VCaP (cell line): Measurements from ENCODE around the gene ITPR2.

ENCODE experiments used
- H3K27ac ChIP-seq: fragments of 450-650 bp; 2 replicates; pipeline ENCODE4 v1.5.1; 2017
- CTCF ChIP-seq: fragments of 450-650 bp; conservative IDR thresholded peaks from 2 replicates; pipeline ENCODE4 v1.5.1; 2017; ENCODE audit warnings: mild to moderate bottlenecking, moderate library complexity

ITPR2 gene

GRCh38 chr12:26818201-26818600 lies 14.8 kb downstream of the ITPR2 start:
- H3K27ac ChIP-seq = no peak overlapping the region
- TF ChIP-seq CTCF = no peak

DNA sequence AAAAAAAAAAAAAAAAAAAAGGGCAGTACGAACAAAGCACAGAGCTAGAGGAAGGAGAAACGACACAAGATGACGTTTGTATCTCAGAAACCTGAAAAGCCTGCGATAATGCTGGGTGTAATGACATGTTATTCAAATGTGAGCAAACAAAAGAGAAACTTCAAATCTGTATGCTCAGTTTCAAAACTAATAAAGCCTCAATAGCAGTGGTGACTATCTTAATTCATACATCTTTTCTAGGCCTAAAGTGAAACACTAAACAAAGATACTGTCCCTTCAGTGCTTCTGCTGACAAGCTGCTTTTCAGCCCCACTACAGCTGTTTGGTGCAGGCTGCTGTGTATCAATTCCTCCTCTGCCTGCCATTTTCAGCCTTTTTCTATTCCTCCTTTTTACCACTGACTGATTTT lies 15.8 kb downstream of the ITPR2 start:
- TF ChIP-seq CTCF = no peak
- no peak overlapping the region for H3K27ac ChIP-seq

DNA sequence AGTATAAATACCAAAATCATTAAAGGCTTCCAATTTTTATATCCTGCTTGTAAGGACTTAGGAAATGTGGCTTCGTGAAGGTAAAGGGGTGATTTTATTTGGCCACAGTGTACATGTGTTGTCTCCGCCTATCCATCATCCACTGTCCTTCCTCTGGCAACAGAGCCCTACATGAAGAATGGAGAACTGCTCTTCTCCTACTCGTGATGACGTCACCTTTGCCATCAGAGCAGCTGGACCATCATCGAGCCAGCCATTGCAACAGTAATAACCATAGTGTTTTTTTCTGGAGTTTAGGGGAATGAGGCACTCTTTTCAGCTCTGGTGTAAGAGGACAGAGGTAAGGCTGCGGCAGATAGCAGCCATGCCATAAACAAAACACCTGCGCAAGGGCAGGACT lies 19.2 kb downstream of the ITPR2 start:
- no peak for TF ChIP-seq CTCF
- H3K27ac ChIP-seq = no peak overlapping the region

GRCh38 chr12:26810330-26810729 lies 22.7 kb downstream of the ITPR2 start:
- no peak overlapping the region for H3K27ac ChIP-seq
- no peak for TF ChIP-seq CTCF

DNA sequence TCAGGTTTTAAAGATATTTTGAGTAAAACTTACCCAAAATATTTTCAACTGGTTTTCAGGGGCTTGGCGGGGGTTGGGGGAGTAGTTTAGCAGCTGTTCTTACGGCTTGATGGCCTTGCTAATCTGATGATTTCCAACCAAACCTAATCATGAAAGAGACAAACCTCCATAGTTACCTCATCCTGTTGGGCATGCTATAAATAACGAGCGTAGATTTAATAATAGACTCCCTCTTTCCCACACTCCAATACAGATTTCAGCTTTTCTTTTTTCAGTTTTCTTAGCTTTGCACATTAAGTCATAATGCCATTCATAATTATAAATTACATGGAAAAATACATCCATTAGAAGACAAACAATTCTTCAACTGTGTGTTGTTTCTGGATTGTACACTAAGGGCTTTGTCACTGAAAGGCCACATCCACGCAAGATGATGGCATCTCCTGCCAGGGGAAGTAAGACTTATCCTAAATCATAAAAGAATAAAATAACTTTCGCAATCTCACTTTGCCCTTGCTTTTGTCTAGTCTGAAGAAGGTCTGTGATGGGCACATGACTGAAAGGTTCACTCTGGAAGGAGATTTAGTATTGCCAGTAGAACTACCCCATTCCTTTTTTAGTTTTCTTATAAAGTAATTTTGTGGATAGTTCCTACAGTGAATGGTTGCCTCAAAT lies 23.2 kb downstream of the ITPR2 start:
- H3K27ac ChIP-seq = no peak overlapping the region
- no peak for TF ChIP-seq CTCF

DNA sequence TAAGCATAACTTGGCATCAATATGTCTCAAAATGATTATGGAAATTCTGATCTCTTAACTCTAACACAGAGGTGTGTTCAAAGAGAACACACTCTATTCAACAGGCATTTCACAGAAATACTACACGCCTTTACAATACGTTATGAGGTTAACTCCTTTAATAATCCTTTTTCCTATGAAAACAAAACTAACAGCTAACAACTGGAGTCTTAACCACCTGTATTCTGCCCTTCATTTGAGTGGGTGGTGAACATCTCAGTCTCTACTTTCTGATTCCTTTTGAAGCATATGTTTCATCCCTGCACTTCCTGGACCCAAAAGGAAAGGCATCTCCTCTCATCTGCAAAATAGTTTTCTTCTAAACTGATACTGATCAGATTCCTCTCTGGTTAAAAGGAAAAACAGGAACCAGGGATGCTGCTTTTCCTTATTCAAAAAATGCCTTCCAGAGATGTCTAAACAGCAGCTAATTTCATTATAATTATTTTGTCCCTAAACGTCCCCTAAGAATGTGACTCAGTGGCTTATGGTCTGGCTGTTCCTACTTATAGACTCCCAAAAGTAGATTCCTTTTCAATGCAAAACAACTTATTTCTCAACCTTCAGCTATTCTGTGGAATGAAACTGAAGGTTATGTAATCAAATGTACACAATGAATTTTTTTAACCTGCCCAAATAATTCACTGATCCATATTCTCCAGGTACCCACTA lies 24.1 kb downstream of the ITPR2 start:
- TF ChIP-seq CTCF = no peak
- H3K27ac ChIP-seq = no peak overlapping the region

- no peak overlapping the region for H3K27ac ChIP-seq
- no peak for TF ChIP-seq CTCF
These were observed 25.7 kb downstream of the ITPR2 start for GRCh38 chr12:26807292-26807691.
